A549 (cell line): ENCODE results near the gene ACSF3.

Experiments used
- RNF2 ChIP-seq: fragments of 200-600 bp; sonication (generic); IDR thresholded peaks from 2 replicates; pipeline ENCODE4 v1.6.1; 2016; ENCODE audit warnings: low read depth, mild to moderate bottlenecking, antibody characterized with exemption, moderate library complexity, borderline replicate concordance
- TF ChIP-seq, protein P1 (sequence below): fragments of >200 bp; sonication (Bioruptor Twin); formaldehyde crosslinking; IDR thresholded peaks from 3 replicates; pipeline ENCODE4 v1.5.1; 2016

DNA sequence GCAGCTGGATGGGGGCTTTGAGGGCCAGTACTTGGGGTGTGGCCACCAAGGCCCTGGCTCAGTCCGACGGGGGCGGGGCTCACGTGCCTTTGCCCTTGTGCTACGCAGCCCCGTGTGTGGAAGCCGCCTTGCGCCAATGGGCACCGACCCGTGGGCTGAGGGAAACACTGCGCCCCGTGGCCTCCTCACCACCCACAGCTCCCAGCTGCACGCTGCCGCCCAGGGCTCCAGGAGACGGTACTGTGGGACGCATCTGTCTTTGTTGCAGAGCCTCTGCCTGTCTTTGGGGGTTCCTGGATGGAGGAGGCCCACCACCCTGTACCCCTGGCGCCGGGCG, 85.5 kb downstream of the ACSF3 start:
- TF ChIP-seq, protein P1, sequence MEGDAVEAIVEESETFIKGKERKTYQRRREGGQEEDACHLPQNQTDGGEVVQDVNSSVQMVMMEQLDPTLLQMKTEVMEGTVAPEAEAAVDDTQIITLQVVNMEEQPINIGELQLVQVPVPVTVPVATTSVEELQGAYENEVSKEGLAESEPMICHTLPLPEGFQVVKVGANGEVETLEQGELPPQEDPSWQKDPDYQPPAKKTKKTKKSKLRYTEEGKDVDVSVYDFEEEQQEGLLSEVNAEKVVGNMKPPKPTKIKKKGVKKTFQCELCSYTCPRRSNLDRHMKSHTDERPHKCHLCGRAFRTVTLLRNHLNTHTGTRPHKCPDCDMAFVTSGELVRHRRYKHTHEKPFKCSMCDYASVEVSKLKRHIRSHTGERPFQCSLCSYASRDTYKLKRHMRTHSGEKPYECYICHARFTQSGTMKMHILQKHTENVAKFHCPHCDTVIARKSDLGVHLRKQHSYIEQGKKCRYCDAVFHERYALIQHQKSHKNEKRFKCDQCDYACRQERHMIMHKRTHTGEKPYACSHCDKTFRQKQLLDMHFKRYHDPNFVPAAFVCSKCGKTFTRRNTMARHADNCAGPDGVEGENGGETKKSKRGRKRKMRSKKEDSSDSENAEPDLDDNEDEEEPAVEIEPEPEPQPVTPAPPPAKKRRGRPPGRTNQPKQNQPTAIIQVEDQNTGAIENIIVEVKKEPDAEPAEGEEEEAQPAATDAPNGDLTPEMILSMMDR, result no peak
- no peak for TF ChIP-seq RNF2
